Jurkat, Clone E6-1 (cell line): ENCODE measurements around the gene FSTL1. TPM values are rescaled to one million over a fixed set of nuclear protein-coding genes. Genes with fewer than 3 reads are reported as not detected.

Source experiments
- DNase-seq: peaks from one replicate; pipeline ENCODE4 v3.0.0-alpha.2; 2011; ENCODE audit warnings: low read depth, low spot score
- H3K4me3 ChIP-seq: 2 replicates; pipeline ENCODE4 v1.5.1; 2011; ENCODE audit warnings: mild to moderate bottlenecking, low read length, control low read depth, moderate library complexity
- polyA plus RNA-seq: library from polyadenylated mRNA; unstranded; fragments of >200 nt; gene quantifications from one replicate; pipeline ENCODE4 v1.2.1, GENCODE V29; 2012; ENCODE audit warnings: missing spikeins; ENCODE audit not compliant: insufficient read length, insufficient read depth

FSTL1 gene
- 25.6 TPM for polyA plus RNA-seq

- DNase-seq, result no peak
- H3K4me3 ChIP-seq, result peak within 1 kb of the TSS; percentile 42
These were observed at the start of gene FSTL1 for GRCh38 chr3:120450600-120451271. FSTL1 (minus strand) TSS chr3:120450992; CDS start chr3:120450746, 246 bp downstream.

GRCh38 chr3:120498556-120499346 is 48.0 kb upstream of the FSTL1 start:
- no peak for DNase-seq
- no peak overlapping the region for H3K4me3 ChIP-seq

GRCh38 chr3:120497818-120498217 is 47.0 kb upstream of the FSTL1 start:
- no peak for DNase-seq
- H3K4me3 ChIP-seq, result no peak overlapping the region

- no peak for DNase-seq
- no peak overlapping the region for H3K4me3 ChIP-seq
These were observed 46.5 kb upstream of the FSTL1 start for GRCh38 chr3:120497336-120497735.

GRCh38 chr3:120496278-120497002 is 45.6 kb upstream of the FSTL1 start:
- DNase-seq, result no peak
- H3K4me3 ChIP-seq, result no peak overlapping the region

- no peak for DNase-seq
- no peak overlapping the region for H3K4me3 ChIP-seq
These were observed 45.0 kb upstream of the FSTL1 start for GRCh38 chr3:120495809-120496208.

- DNase-seq, result no peak
- H3K4me3 ChIP-seq, result no peak overlapping the region
These were observed 41.3 kb upstream of the FSTL1 start for GRCh38 chr3:120492103-120492502.

GRCh38 chr3:120489421-120489820 is 38.6 kb upstream of the FSTL1 start:
- H3K4me3 ChIP-seq, result no peak overlapping the region
- DNase-seq, result no peak

GRCh38 chr3:120488296-120488695 is 37.5 kb upstream of the FSTL1 start:
- DNase-seq, result no peak

GRCh38 chr3:120487191-120487650 is 36.4 kb upstream of the FSTL1 start:
- no peak for DNase-seq
- no peak overlapping the region for H3K4me3 ChIP-seq

More at GRCh38 chr3:120488296-120488695, 37.5 kb upstream of the FSTL1 start:
- no peak overlapping the region for H3K4me3 ChIP-seq

- DNase-seq, result no peak
These were observed 30.3 kb upstream of the FSTL1 start for GRCh38 chr3:120481081-120481480.

GRCh38 chr3:120477781-120478180 is 27.0 kb upstream of the FSTL1 start:
- H3K4me3 ChIP-seq, result no peak overlapping the region
- DNase-seq, result no peak

More at GRCh38 chr3:120481081-120481480, 30.3 kb upstream of the FSTL1 start:
- H3K4me3 ChIP-seq, result no peak overlapping the region

GRCh38 chr3:120475722-120476377 is 25.1 kb upstream of the FSTL1 start:
- no peak for DNase-seq
- no peak overlapping the region for H3K4me3 ChIP-seq

- no peak overlapping the region for H3K4me3 ChIP-seq
- no peak for DNase-seq
These were observed 23.3 kb upstream of the FSTL1 start for GRCh38 chr3:120473896-120474675.

- no peak overlapping the region for H3K4me3 ChIP-seq
- DNase-seq, result no peak
These were observed 22.6 kb upstream of the FSTL1 start for GRCh38 chr3:120473389-120473788.

- no peak for DNase-seq
- H3K4me3 ChIP-seq, result no peak overlapping the region
These were observed 21.5 kb upstream of the FSTL1 start for GRCh38 chr3:120472121-120472844.

- H3K4me3 ChIP-seq, result no peak overlapping the region
- DNase-seq, result no peak
These were observed 20.9 kb upstream of the FSTL1 start for GRCh38 chr3:120471643-120472042.

GRCh38 chr3:120470870-120471269 is 20.1 kb upstream of the FSTL1 start:
- H3K4me3 ChIP-seq, result no peak overlapping the region
- DNase-seq, result no peak
